HG03039 (cell line): ENCODE measurements around the gene TTLL8.
"Not testable (repeated sequence)": the region's sequence is repeated elsewhere in the genome, so short reads cannot be mapped to it uniquely, and the experiment has no call there.

Experiments
- ATAC-seq: cut with Tn5 transposase; IDR thresholded peaks from one replicate; pipeline ENCODE4 v1.9.1; 2021; ENCODE audit warnings: mild to moderate bottlenecking, moderate library complexity; ENCODE audit not compliant: unreplicated experiment

Gene TTLL8

DNA sequence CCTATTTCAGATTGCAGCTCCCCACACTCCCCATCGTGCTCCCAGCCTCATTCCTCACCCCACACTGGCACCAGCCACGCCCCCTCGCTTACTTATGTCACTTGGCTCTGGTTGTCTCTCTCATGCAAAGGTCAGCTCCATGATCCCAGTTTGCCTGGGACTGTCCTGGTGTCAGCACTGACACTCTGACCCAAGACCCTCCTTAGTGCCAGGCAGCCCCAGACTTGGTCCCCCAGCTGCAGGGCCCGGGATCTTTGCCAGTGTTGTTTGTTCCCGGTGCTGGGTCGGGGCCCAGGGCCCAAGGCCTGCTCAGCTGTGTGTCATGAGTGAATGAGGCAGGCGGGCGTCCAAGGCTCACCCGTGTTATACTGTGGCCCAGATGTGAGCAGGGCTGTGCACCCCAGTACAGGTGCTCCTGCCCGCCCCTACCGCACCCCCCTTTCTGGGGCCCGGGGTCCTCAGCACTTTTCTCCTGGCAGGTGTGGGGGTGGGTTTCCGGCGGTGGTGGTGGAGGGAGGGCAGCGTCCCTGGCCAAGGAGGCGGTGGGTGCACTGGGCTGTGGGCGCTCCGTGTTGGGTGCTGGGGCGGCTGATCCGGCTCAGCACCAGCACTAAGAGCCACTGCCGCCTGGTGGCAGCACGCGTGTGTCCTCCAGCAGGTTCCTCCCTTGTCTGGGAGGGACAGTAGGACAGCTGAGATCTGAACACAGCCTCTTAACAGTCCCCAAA lies 65.0 kb downstream of the TTLL8 start:
- ATAC-seq, result no peak

DNA sequence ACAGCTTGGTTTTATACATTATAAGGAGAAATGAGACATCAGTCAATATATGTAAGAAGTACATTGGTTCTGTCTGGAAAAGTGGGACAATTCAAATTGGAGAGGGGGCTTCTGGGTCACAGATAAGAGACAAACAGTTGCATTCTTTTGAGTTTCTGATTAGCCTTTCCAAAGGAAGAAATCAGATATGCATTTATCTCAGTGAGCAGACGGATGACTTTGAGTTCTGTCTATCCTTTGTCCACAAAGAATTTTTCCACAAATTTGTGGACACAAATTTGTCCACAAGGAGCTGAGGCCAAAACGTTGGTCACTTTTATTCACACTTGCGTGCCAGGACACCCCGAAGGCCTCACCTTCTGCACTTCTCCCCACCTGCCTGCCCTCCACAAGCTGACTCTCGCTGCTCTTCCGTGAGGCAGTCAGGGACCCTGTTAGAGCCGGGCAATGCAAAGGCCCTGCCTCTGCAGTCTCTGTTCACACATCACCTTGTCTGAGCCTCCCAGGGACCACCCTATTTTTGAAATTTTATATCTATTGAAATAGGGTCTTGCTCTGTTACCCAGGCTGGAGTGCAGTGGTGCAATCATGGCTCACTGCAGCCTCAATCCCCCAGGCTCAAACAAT lies 66.1 kb downstream of the TTLL8 start:
- ATAC-seq, result no peak

DNA sequence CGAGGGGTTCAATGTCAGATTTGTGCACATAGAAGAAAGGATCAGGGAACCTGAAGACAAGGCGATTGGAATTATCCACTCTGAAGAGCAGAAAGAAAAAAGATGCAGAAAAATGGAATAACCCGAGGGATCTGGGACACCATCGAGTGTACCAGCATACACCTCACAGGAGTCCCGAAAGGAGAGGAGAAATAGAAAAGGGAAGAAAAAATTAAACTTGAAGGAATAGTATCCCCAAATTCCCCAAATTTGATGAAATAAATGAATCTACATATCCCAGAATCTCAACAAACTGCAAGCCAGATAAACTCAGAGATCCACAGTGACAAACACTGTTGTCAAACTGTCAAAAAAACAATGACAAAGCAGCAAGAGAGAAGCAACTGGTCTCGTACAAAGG lies 66.9 kb downstream of the TTLL8 start:
- no peak for ATAC-seq

DNA sequence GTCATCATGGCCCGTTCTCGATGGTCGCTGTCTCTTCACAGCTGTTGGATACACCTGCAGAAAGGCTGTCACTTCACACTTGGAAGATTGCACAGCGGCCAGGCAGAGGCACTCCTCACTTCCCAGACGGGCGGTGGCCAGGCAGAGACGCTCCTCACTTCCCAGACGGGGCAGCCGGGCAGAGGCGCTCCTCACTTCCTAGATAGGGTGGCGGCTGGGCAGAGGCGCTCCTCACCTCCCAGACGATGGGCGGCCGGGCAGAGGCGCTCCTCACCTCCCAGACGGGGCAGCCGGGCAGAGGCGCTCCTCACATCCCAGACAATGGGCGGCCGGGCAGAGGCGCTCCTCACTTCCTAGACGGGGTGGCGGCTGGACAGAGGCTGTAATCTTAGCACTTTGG lies 68.3 kb downstream of the TTLL8 start:
- ATAC-seq, result not testable (repeated sequence)

DNA sequence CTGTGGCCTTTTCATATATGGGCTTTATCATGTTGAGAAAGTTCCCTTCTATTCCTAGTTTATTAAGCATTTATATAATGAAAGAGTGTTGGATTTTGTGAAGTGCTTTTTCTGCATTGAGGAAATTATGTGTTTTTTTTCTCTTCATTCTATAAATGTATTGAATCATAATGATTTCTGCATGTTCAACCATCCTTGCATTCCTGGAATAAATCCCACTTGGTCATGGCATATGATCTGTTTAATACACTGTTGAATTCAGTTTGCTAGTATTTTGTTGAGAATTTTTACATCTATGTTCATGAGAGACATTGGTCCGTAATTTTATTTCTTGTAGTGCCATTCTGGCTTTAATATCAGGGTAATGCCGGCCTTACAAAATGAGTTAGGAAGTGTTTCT lies 71.8 kb downstream of the TTLL8 start:
- no peak for ATAC-seq

DNA sequence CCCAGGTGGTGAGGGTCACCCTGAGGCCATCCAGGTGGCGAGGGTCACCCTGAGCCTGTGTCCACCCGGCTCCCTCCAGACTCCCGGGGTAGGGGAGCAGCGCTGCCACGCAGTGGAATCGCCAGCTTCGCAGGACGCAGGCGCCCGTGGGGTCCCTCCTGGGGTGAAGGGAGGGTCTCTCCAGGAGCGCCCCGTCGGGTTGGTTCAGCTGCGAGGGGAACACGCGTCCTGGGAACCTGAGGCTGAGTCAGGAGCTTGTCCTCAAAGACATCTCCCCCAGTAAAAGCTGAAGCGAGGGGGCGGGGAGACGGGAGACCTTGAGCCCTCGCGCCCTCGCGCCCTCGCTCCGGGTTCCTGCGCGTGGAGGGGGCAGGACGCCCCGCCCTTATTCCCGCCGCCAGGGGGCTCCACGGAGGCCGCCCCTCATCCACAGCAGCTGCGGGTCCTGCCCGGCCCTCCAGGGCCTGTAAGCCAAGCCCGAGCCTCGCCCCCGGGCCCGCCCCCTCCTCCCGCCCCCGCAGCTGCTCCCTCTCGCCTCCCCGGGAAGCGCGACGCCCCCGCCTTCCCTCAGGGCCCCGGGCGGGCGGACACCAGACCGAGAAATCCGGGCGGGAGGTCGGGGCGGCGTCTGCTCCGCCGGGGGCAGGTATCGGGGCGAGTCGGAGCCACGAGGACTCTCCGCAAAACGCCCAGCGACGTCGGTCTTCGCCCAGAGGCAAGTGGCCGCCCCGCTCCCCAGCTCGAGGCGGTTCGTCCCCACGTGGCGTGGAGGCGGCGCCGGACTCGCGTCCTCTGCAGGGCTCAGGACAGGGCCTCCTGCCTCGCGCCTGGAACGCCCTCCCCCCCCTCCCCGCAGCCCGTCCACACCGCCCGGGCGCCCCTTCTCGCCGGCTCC lies 74.7 kb downstream of the TTLL8 start:
- no peak for ATAC-seq

DNA sequence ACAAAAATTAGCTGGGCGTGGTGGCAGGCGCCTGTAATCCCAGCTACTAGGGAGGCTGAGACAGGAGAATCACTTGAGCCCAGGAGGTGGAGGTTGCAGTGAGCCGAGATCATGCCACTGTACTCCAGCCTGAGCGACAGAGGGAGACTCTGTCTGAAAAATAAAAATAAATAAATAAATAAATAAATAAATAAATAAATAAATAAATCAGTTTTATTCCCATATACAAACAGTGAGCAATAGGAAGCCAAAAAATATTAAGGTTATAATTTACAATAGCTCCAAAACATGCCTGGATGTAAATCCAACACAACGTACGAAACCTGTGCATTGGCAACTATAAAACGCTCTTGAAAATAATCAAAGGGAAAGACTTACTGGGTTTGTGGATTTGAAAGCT lies 76.3 kb downstream of the TTLL8 start:
- ATAC-seq, result not testable (repeated sequence)

DNA sequence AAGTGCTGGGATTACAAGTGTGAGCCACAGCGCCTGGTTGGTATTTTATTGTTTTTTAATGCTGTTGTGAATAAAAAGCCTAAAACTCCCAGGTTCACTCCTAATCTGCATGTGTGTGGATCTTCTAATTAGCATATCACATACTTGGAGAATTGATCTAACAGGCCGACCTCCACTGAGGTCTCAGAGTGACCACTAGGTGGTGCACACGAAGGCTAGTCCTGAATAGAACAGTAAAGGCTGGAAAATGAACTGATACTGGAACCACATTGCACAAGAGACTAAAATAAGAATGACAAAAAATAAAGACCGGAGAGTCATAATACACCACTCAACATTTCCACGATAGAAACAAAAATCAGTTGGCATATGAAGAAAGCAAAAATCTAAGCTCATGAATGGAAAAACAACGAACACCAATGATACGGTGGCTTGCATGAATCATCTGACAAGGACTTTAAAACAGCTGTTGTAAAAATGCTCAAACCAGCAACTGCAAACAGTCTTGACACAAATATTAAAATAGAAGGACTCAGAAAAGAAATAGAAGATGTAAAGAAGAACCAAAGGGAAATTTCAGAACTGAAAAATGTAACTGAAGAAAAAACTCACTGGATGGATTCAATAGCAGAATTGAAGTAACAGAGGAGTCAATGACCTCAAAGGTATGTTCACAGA lies 78.4 kb downstream of the TTLL8 start:
- ATAC-seq, result no peak

DNA sequence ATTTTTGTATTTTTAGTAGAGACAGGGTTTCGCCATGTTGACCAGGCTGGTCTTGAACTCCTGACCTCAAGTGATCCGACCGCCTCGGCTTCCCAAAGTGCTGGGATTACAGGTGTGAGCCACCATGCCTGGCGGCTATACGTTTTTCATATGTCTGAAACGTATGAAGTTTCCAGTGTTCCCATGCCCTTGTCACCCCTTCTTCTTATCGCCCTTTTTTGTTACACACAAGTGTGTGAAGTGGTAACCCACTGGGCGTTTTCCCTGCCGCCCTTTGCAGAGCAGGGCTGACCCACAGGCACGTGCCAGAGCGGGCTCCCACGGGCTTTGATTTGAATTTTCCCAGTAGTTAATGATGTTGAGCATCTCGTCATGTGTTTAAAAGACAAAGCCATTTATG lies 80.5 kb downstream of the TTLL8 start:
- no peak for ATAC-seq

DNA sequence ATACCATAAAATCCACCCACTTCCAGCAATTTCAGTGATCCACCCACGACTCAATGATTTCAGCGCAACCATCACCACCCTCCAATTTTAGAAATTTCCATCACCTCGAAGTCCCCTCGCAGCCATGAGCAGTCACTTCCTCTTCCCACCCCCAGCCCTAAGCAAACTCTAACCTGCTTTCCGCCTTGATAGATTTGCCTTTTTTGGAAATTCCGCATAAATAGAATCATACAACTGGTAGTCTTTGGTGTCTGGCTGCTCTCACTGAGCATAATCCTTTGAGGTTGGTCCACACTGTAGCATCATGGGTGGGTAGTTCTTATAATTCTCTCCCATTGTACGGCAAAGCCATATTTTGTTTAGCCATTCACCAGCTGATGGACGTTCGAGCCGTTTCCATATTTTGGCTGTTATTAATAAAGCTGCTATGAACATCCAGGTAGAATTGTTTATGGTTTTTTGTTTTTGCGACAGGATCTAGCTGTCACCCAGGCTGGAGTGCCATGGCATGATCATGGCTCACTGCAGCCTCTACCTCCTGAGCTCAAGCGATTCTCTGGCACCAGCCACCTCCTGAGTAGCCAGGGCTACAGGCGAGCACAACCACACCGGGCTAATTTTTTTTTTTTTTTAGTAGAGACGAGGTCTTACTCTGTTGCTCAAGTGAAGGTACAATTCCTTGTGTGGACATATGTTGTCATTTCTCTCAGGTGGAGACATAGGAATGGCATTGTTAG lies 81.5 kb downstream of the TTLL8 start:
- ATAC-seq, result no peak

DNA sequence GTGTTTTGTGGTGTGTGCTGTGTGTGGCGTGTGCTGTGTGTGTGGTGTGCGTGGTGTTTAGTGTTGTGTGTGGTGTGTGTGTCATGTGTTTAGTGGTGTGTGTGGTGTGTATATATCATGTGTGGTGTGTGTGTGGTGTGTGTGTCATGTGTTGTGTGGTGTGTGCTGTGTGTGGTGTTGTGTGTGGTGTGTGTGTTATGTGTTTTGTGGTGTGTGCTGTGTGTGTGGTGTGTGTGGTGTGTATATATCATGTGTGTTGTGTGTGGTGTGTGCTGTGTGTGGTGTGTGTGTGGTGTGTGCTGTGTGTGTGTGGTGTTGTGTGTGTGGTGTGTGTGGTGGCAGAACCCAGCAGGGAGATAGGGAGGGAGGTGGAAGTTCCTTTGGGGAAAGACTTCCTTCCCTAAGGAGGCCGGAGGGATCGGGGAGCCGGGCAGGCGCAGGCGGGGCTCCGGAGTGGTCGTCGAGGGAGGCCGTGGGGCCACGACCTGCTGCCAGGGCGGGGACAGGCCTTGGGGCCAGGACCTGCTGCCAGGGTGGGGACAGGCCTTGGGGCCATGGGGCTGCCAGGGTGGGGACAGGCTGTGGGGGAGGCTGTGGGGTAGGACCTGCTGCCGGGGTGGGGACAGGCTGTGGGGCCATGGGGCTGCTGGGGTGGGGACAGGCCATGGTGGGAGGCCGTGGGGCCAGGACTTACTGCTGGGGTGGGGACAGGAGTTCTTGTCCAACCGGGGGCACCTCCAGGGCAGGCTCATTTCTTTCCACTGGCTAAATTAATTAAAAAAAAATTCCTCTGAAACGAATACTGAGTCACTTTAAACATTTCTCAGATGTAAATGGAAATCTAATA lies 82.3 kb downstream of the TTLL8 start:
- ATAC-seq, result no peak

DNA sequence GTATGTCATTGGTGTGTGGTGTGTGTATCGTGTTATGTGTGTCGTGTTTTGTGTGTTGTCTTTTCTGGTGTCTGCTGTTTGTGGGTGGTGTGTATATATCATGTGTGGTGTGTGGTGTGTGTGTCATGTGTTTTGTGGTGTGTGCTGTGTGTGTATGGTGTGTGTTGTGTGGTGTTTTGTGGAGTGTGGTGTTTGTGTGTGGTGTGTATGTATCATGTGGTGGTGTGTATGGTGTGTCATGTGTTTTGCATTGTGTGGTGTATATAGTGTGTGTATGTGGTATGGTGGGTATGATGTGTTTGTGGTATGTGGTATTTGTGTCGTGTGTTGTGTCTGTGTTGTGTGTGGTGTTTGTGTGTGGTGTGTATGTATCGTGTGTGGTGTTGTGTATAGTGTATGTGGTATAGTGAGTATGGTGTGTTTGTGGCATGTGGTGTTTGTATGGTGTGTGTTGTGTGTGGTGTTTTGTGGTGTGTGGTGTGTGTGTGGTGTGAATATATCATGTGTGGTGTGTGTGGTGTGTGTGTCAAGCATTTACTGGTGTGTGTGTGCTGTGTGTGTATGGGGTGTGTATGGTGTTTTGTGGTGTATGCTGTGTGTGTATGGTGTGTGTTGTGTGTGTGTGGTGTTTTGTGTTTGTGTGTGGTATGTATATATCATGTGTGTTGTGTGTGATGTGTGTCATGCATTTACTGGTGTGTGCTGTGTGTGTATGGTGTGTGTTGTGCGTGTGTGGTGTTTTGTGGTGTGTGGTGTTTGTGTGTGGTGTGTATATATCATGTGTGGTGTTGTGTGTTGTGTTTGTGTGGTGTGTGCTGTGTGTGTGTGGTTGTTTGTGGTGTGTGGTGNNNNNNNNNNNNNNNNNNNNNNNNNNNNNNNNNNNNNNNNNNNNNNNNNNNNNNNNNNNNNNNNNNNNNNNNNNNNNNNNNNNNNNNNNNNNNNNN lies 84.8 kb downstream of the TTLL8 start:
- ATAC-seq, result no peak

DNA sequence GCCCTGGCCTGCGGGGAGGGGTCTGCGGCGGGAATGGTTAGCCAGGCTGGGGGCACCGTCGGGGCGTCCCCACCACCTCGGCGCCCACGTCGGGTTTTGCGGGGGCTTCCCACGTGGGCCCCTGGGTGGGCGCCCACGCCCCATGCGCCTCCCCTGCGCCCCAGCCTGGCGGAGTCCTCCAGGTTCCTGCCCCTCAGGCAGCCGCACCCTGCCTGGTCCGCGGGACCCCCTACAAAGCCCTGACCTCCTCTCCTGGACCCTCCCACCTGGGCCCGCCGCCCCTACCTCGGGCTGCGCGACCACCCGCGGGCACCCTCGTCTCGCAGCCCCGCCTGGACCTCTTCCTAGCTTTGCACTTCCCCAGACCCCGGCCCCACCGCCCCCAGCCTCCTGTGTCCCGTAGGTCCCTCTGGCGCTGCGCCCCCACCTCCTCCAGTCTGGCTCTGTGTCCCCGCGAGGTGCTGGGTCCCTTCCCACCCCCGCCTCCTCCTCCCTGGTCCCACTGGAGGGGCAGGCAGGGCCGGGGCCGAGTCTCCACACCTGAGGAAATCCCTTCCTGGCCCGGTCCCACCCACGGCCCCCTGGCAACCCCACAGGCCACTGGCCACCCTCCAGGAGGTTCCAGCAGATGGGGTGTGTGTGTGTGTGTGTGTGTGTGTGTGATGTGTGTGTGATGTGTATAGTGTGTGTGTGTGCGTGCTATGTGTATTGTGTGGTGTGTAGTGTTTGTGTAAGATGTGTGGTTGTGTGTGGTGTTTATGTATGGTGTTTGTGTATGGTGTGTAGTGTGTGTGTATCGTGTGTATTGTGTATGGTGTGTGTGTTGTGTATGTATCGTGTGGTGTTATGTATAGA lies 85.7 kb downstream of the TTLL8 start:
- ATAC-seq, result no peak

DNA sequence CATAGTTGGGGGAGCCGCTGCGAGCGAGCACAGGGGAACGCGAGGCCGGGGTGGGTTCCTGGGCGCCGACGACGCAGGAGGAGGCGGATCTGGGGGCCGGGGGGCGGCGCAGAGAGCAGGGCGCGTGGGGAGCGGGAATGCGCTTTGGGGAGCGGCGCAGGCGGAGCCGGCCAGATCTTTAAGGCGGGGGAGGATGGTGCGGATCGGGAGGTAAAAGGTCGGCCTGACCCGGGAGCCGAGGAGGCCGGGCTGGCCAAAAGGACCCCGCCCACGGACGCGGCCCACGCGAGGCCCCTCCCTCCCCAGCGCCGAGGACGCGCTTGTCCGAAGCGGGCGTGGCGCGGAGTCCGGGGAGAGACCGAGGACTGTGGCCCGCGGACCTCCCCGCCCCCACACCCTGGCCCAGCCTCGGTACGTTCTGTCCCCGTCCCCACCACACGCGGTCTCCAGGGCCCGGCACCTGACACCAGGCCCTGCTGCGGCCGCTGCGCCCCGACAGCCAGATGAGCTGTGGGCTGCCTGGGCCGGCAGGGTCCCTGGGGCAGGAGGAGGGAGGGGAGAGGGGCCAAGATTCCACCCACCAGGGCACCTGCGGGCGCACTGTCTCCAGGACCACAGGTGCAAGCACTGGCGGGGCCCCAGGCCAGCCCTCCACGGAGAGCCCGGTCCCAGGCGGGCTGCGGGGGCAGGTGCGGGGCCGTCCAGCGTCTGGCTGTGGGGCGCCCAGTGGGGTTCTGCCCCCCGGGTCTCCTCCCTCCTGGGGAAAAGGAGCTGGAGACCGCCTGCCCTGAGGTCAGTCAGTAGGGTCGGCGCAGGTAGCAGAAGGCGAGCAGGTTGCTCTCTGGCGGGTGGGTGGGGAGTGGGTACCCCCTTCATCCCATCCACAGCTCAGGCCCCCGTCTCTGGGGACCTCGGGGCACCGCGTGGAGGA lies 86.6 kb downstream of the TTLL8 start:
- ATAC-seq, result peak; percentile 29

DNA sequence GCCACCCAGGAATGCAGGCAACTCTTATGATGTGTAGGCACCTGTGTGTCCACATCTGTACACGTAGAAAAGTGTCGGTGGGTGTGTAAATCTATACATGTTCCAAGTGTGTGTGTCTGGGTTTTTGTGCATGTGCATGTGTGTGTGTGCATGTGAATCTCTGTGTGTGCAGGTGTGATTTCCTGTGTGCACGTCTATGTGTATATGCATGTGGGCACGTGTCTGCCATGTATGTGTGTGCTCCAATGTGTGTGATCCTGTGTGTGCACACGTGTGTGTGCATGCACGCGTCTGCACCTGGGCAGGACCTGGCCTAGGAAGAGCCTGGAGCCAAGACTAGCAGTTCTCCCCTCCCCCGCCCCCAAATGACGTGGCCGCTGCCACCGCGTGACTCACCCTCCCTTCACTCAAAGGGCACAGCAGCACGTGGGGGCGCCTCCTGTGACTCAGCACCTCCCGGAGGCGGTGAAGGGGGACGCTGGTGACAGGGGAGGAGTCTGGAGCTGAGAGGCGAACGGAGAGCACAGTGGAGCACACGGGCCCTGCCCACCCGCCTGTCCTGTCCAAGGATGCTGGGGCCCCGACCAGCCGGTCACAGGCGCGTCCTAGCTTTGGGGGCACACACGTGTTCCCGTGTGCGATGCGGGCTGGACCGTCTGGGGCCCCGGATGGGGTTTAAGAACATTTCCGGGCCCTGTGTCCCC lies 87.4 kb downstream of the TTLL8 start:
- ATAC-seq, result peak; percentile 39
